ENCODE data around the gene SETD1B. TPM values are rescaled to one million over a fixed set of nuclear protein-coding genes. Genes with fewer than 3 reads are reported as not detected.

The SETD1B gene
- total RNA-seq, 1 experiment from 2014 or later, result 40.4 TPM

DNA sequence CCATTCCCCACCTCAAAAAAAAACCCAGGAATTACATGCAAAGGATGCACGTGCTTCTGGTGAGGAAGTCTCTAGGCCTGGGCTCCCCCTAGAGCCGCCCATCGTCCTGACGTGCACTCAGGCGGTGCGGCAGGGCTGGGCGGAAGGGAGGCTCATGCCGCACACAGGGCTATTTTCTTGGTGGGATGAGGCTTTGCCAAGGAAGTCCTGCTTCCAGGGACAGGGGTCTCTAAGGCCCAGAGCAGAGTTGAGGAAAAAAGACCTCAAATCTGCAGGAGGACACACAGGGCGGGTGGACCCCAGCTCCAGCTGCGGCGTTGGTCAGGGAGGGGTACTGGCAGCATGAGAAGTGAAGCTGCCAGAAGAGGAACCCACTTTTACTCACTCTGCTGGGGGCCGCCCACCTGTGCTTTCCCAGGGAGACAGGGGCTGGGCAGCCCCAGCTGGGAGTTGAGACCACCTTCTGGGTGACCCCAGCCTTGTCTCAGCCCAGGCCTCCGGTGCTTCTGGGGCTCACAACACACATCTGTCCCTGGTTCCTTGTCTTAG, 14.5 kb upstream of the SETD1B start:
- H3K9me3 Mint-ChIP-seq, result no peaks in the 10 kb centered on the region; a peak in 2 of 5 replicates
- H3K4me2 ChIP-seq (ENCODE audit: insufficient read depth, insufficient read length, low read length), result no peak overlapping the region
- H2BK12ac ChIP-seq (ENCODE audit: insufficient read length, low read depth, low read length), result no peak overlapping the region
- H3K27me3 Mint-ChIP-seq (ENCODE audit: low read depth), result peaks cover 8% of the 10 kb centered on the region
- no peak overlapping the region for H2BK120ac ChIP-seq (ENCODE audit: low read depth, low read length, poor library complexity, severe bottlenecking)
- H4K20me1 ChIP-seq (ENCODE audit: control insufficient read depth, insufficient read depth, insufficient read length), result no peaks in the 10 kb centered on the region
- H3K9ac ChIP-seq (ENCODE audit: extremely low read depth, insufficient read length, low read length), result no peak overlapping the region
- H2AFZ ChIP-seq (ENCODE audit: low read length), result no peak overlapping the region
- H3K18ac ChIP-seq (ENCODE audit: insufficient read length, low read depth, low read length), result no peak overlapping the region
- no peak overlapping the region for H3T11ph ChIP-seq (ENCODE audit: low read length)
- no peak overlapping the region for H3K27ac ChIP-seq (ENCODE audit: insufficient read length, low read depth, low read length)
- H3K79me1 ChIP-seq (ENCODE audit: insufficient read depth, low read depth, low read length, poor library complexity, severe bottlenecking), result no peaks in the 10 kb centered on the region
- no peaks in the 10 kb centered on the region for H3K9me3 ChIP-seq (ENCODE audit: control insufficient read depth, low read depth, low read length)
- H3K79me2 ChIP-seq (ENCODE audit: insufficient read depth, low read length), result no peaks in the 10 kb centered on the region
- no peak overlapping the region for H4K5ac ChIP-seq (ENCODE audit: insufficient read length, low read depth, low read length)
- no peak overlapping the region for H3K56ac ChIP-seq (ENCODE audit: insufficient read length, low read depth, low read length)
- H3K14ac ChIP-seq (ENCODE audit: insufficient read depth, low read length), result no peak overlapping the region
- WGBS (ENCODE audit: extremely low coverage, insufficient read length, low lambda C conversion rate), result no CpG with 5 or more reads among the region's 13 CpGs
- H3K4ac ChIP-seq (ENCODE audit: low read depth, low read length), result no peak overlapping the region
- TF ChIP-seq, protein P1, sequence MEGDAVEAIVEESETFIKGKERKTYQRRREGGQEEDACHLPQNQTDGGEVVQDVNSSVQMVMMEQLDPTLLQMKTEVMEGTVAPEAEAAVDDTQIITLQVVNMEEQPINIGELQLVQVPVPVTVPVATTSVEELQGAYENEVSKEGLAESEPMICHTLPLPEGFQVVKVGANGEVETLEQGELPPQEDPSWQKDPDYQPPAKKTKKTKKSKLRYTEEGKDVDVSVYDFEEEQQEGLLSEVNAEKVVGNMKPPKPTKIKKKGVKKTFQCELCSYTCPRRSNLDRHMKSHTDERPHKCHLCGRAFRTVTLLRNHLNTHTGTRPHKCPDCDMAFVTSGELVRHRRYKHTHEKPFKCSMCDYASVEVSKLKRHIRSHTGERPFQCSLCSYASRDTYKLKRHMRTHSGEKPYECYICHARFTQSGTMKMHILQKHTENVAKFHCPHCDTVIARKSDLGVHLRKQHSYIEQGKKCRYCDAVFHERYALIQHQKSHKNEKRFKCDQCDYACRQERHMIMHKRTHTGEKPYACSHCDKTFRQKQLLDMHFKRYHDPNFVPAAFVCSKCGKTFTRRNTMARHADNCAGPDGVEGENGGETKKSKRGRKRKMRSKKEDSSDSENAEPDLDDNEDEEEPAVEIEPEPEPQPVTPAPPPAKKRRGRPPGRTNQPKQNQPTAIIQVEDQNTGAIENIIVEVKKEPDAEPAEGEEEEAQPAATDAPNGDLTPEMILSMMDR (conservative IDR thresholded peaks at IDR 0.05), result no peak
- H4K91ac ChIP-seq (ENCODE audit: insufficient read length, low read depth, low read length), result no peak overlapping the region
- peaks cover 11 to 15% of the 10 kb centered on the region in 2 experiments for H3K4me1 Mint-ChIP-seq
- H3K27me3 ChIP-seq (ENCODE audit: insufficient read depth, low read length), result no peaks in the 10 kb centered on the region
- no peaks in the 10 kb centered on the region for H3K4me1 ChIP-seq (ENCODE audit: insufficient read depth, low read length)
- H3K4me3 Mint-ChIP-seq, result no peak overlapping the region
- peaks cover 1 to 25% (median 9%) of the 10 kb centered on the region in 3 experiments; a peak in 5 of 7 replicates for H3K36me3 Mint-ChIP-seq (ENCODE audit: insufficient read depth in 1 of 3, low read depth in 3 of 3)
- H3K27ac Mint-ChIP-seq, result no peak overlapping the region
- H2BK5ac ChIP-seq (ENCODE audit: insufficient read length, low read length), result no peak overlapping the region
- DNase-seq, result no peak
- peaks cover 9% of the 10 kb centered on the region for H3K23me2 ChIP-seq (ENCODE audit: insufficient read length, low read depth, low read length, poor library complexity, severe bottlenecking)
- H2BK20ac ChIP-seq (ENCODE audit: low read depth, low read length, poor library complexity, severe bottlenecking), result no peak overlapping the region
- no peak overlapping the region for H2BK15ac ChIP-seq (ENCODE audit: low read depth, low read length)
- no peak overlapping the region for H3K23ac ChIP-seq (ENCODE audit: insufficient read length, low read depth, low read length)
- no peak overlapping the region for H4K8ac ChIP-seq (replicated peaks; ENCODE audit: insufficient read length, low read depth, low read length)
- no peak overlapping the region for H2AK5ac ChIP-seq (ENCODE audit: insufficient read length, low read length)

Measured in H9 (cell line).